PFSK-1 (cell line): Measurements from ENCODE around the gene DLGAP4.

ENCODE experiments used
- FOXP2 ChIP-seq: optimal IDR thresholded peaks from 2 replicates; pipeline ENCODE3; 2011; ENCODE audit warnings: borderline replicate concordance, control low read depth, inconsistent platforms; ENCODE audit not compliant: insufficient read depth; ENCODE audit errors: extremely low read length, extremely low read depth
- POLR2AphosphoS5 ChIP-seq: IDR thresholded peaks from 2 replicates; pipeline ENCODE4 v1.6.1; 2012; ENCODE audit warnings: low read depth, mild to moderate bottlenecking, control low read depth, low read length, moderate library complexity
- REST ChIP-seq, 2 experiments: IDR thresholded peaks; 2 replicates each; pipeline versions ENCODE4 v1.6.1 to v1.8.0; 2011 to 2012; ENCODE audit warnings: low read depth in 2 of 2, low read length in 2 of 2, control low read depth in 1 of 2, inconsistent platforms in 1 of 2, mild to moderate bottlenecking in 1 of 2, moderate library complexity in 1 of 2; ENCODE audit not compliant: insufficient read depth in 1 of 2
- SIN3A ChIP-seq: IDR thresholded peaks from 2 replicates; pipeline ENCODE4 v1.6.1; 2012; ENCODE audit warnings: mild to moderate bottlenecking, low read length, moderate library complexity, borderline replicate concordance; ENCODE audit not compliant: insufficient read depth
- TAF1 ChIP-seq: IDR thresholded peaks from 2 replicates; pipeline ENCODE4 v1.6.1; 2012; ENCODE audit warnings: low read length, control low read depth, borderline replicate concordance; ENCODE audit not compliant: insufficient read depth

GRCh38 chr20:36411861-36412454, 105.8 kb downstream of the DLGAP4 start:
- TF ChIP-seq POLR2AphosphoS5 (no peak), SIN3A (no peak), REST (IDR thresholded peaks at IDR 0.05; ENCODE audit: insufficient read depth in 1 of 2, low read depth in 2 of 2, low read length in 2 of 2) (no peak), TAF1 (no peak), FOXP2 (no peak)
